A673 (cell line): ENCODE measurements around the gene ADNP2.
"Not testable (repeated sequence)": the region's sequence is repeated elsewhere in the genome, so short reads cannot be mapped to it uniquely, and the experiment has no call there.

Experiments used
- EZH2 ChIP-seq: fragments of 200-600 bp; sonication (generic); IDR thresholded peaks from 2 replicates; pipeline ENCODE4 v1.6.1; 2017; ENCODE audit warnings: borderline replicate concordance, low read depth, mild to moderate bottlenecking, mixed read lengths, antibody characterized with exemption, low read length; ENCODE audit not compliant: poor library complexity, severe bottlenecking
- TF ChIP-seq, protein P1 (sequence below): fragments of 300-800, 200-600 bp; sonication (generic); conservative IDR thresholded peaks from 2 replicates; pipeline ENCODE4 v1.5.1; 2017; ENCODE audit warnings: low read depth, mild to moderate bottlenecking, antibody characterized with exemption, low read length, moderate library complexity, mixed read lengths

GRCh38 chr18:80164727-80165355 is 55.8 kb downstream of the ADNP2 start:
- TF ChIP-seq, protein P1, sequence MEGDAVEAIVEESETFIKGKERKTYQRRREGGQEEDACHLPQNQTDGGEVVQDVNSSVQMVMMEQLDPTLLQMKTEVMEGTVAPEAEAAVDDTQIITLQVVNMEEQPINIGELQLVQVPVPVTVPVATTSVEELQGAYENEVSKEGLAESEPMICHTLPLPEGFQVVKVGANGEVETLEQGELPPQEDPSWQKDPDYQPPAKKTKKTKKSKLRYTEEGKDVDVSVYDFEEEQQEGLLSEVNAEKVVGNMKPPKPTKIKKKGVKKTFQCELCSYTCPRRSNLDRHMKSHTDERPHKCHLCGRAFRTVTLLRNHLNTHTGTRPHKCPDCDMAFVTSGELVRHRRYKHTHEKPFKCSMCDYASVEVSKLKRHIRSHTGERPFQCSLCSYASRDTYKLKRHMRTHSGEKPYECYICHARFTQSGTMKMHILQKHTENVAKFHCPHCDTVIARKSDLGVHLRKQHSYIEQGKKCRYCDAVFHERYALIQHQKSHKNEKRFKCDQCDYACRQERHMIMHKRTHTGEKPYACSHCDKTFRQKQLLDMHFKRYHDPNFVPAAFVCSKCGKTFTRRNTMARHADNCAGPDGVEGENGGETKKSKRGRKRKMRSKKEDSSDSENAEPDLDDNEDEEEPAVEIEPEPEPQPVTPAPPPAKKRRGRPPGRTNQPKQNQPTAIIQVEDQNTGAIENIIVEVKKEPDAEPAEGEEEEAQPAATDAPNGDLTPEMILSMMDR, result not testable (repeated sequence)
- TF ChIP-seq EZH2, result not testable (repeated sequence)
